CD4-positive, CD25-positive, alpha-beta regulatory T cell (primary cell): ENCODE measurements around the gene PSME4. TPM values are rescaled to one million over a fixed set of nuclear protein-coding genes. Genes with fewer than 3 reads are reported as not detected.
A peak's percentile ranks its signal among the peaks of the same experiment; 100 is the strongest.

ENCODE experiments used
- ATAC-seq, 2 donors: fragments of 150-1000 bp; cut with Tn5 transposase; one replicate each; pipeline ENCODE4 v1.10.0; 2021; ENCODE audit warnings: low read depth in 2 of 2, moderate number of reproducible peaks in 2 of 2, moderate library complexity in 1 of 2
- DNase-seq, 3 donors: peaks; one replicate each; pipeline versions ENCODE4 v3.0.0 to v3.0.0-alpha.2; 2012 to 2022; ENCODE audit warnings: mixed read lengths in 1 of 3
- H3K27ac ChIP-seq: one replicate; pipeline ENCODE4 v1.7.0; 2013; ENCODE audit warnings: mild to moderate bottlenecking, low read length; ENCODE audit not compliant: insufficient read depth, poor library complexity, severe bottlenecking
- H3K27me3 ChIP-seq: one replicate; pipeline ENCODE4 v1.7.0; 2013; ENCODE audit warnings: low read length; ENCODE audit not compliant: control insufficient read depth, insufficient read depth
- H3K36me3 ChIP-seq: one replicate; pipeline ENCODE4 v1.7.0; 2013; ENCODE audit warnings: mild to moderate bottlenecking, low read length, moderate library complexity; ENCODE audit not compliant: control insufficient read depth, insufficient read depth
- H3K4me1 ChIP-seq: 2 replicates; pipeline ENCODE4 v1.7.0; 2013; ENCODE audit warnings: mild to moderate bottlenecking, low read length; ENCODE audit not compliant: insufficient read depth, control insufficient read depth, poor library complexity, severe bottlenecking
- H3K4me3 ChIP-seq: one replicate; pipeline ENCODE4 v1.7.0; 2013; ENCODE audit warnings: low read depth, mild to moderate bottlenecking, low read length, moderate library complexity
- H3K9me3 ChIP-seq, 2 experiments: 1 replicate in 1 of 2; 2 replicates in 1 of 2; pipeline ENCODE4 v1.7.0; 2013; ENCODE audit warnings: low read length in 2 of 2, mild to moderate bottlenecking in 1 of 2, moderate library complexity in 1 of 2; ENCODE audit not compliant: control insufficient read depth in 2 of 2
- H3K27ac Mint-ChIP-seq, 3 donors: one replicate each; pipeline ENCODE4 v1.8.0; 2020 to 2022; ENCODE audit warnings: mild to moderate bottlenecking in 3 of 3, mixed read lengths in 3 of 3, moderate library complexity in 2 of 3
- H3K27me3 Mint-ChIP-seq: one replicate; pipeline ENCODE4 v1.8.0; 2022; ENCODE audit warnings: mild to moderate bottlenecking, mixed read lengths
- H3K36me3 Mint-ChIP-seq: one replicate; pipeline ENCODE4 v1.8.0; 2020; ENCODE audit warnings: mixed read lengths
- H3K4me1 Mint-ChIP-seq, 4 donors: one replicate each; pipeline ENCODE4 v1.8.0; 2020 to 2022; ENCODE audit warnings: mixed read lengths in 4 of 4, mild to moderate bottlenecking in 1 of 4
- H3K4me3 Mint-ChIP-seq, 4 donors: one replicate each; pipeline ENCODE4 v1.8.0; 2020 to 2022; ENCODE audit warnings: mild to moderate bottlenecking in 4 of 4, mixed read lengths in 4 of 4, moderate library complexity in 3 of 4
- H3K9me3 Mint-ChIP-seq, 7 donors: one replicate each; pipeline ENCODE4 v1.8.0; 2020 to 2022; ENCODE audit warnings: mixed read lengths in 7 of 7, mild to moderate bottlenecking in 3 of 7, moderate library complexity in 2 of 7
- polyA plus RNA-seq, 4 donors: library from polyadenylated mRNA; unstranded; fragments of 300-500 nt; fragmentation: Illumina TruSeq; gene quantifications; one replicate each; pipeline ENCODE4 v1.2.3, GENCODE V29; 2021
- total RNA-seq: library from RNA; stranded (reverse); gene quantifications from one replicate; pipeline ENCODE4 v1.2.3, GENCODE V29; 2022

Gene PSME4
- 114 TPM for total RNA-seq
- 1 to 10 TPM; 5.8 to 8.2 (median 6.4) TPM for polyA plus RNA-seq

GRCh38 chr2:53970724-53971602, at the start of gene PSME4:
TSS of gene PSME4 (minus strand) at chr2:53970993. CDS start at chr2:53970784, 209 bp downstream.
- H3K27ac Mint-ChIP-seq = peak within 1 kb of the TSS; percentile 93 to 97 (median 93)
- peaks cover 0 to 2% (median 0%) of the 10 kb centered on the region in 7 donors for H3K9me3 Mint-ChIP-seq

GRCh38 chr2:54015798-54016699, 45.3 kb upstream of the PSME4 start:
- Histone ChIP-seq H3K27me3 (no peaks in the 10 kb centered on the region), H3K9me3 (peaks cover 7 to 9% of the 10 kb centered on the region in 2 experiments), H3K4me3 (no peak overlapping the region), H3K36me3 (peaks cover 2% of the 10 kb centered on the region), H3K27ac (no peak overlapping the region), H3K4me1 (peaks cover 24% of the 10 kb centered on the region)
- H3K27me3 Mint-ChIP-seq = no peaks in the 10 kb centered on the region
- no peak for ATAC-seq
- peak overlapping the region in 1 of 4 donors; percentile 22 for H3K4me3 Mint-ChIP-seq
- peak overlapping the region in 2 of 3 donors; percentile 79 to 94 for H3K27ac Mint-ChIP-seq
- H3K9me3 Mint-ChIP-seq = peaks cover 0 to 6% (median 5%) of the 10 kb centered on the region in 7 donors
- no peak for DNase-seq
- H3K36me3 Mint-ChIP-seq = peaks cover 20% of the 10 kb centered on the region
- H3K4me1 Mint-ChIP-seq = peaks cover 14 to 47% (median 25%) of the 10 kb centered on the region in 4 donors

More at GRCh38 chr2:53970724-53971602, at the start of gene PSME4:
- peaks cover 16% of the 10 kb centered on the region for H3K36me3 ChIP-seq
- no peaks in the 10 kb centered on the region for H3K9me3 ChIP-seq
- ATAC-seq (peak; percentile 90 to 92), DNase-seq (peak; percentile 90 to 93 (median 92))
- Mint-ChIP-seq H3K4me3 (peak within 1 kb of the TSS; percentile 91 to 99 (median 97)), H3K27me3 (no peaks in the 10 kb centered on the region), H3K36me3 (peaks cover 36% of the 10 kb centered on the region), H3K4me1 (peaks cover 31 to 64% (median 55%) of the 10 kb centered on the region in 4 donors)
- H3K4me1 ChIP-seq = peaks cover 38% of the 10 kb centered on the region
- H3K27me3 ChIP-seq = no peaks in the 10 kb centered on the region
- peak within 1 kb of the TSS; percentile 82 for H3K27ac ChIP-seq
- peak within 1 kb of the TSS; percentile 96 for H3K4me3 ChIP-seq

- peaks cover 15% of the 10 kb centered on the region for H3K36me3 Mint-ChIP-seq
- peak overlapping the region; percentile 38 to 84 (median 78) for H3K4me3 Mint-ChIP-seq
- H3K27me3 ChIP-seq = no peaks in the 10 kb centered on the region
- H3K4me1 Mint-ChIP-seq = peaks cover 14 to 47% (median 29%) of the 10 kb centered on the region in 4 donors
- H3K36me3 ChIP-seq = peaks cover 2% of the 10 kb centered on the region
- H3K4me1 ChIP-seq = peaks cover 24% of the 10 kb centered on the region
- ATAC-seq (no peak), DNase-seq (peak in 2 of 3 donors; percentile 16 to 50)
- peak overlapping the region; percentile 92 to 94 (median 94) for H3K27ac Mint-ChIP-seq
- no peaks in the 10 kb centered on the region for H3K27me3 Mint-ChIP-seq
- H3K9me3 ChIP-seq = no peaks in the 10 kb centered on the region
- H3K27ac ChIP-seq = peak overlapping the region; percentile 55
- H3K4me3 ChIP-seq = peak overlapping the region; percentile 70
- H3K9me3 Mint-ChIP-seq = peaks cover 0 to 3% (median 0%) of the 10 kb centered on the region in 7 donors
These were observed 43.2 kb upstream of the PSME4 start for GRCh38 chr2:54013996-54014395.

- Histone ChIP-seq H3K4me1 (peaks cover 24% of the 10 kb centered on the region), H3K27ac (no peak overlapping the region), H3K36me3 (no peaks in the 10 kb centered on the region), H3K9me3 (no peaks in the 10 kb centered on the region), H3K4me3 (no peak overlapping the region), H3K27me3 (no peaks in the 10 kb centered on the region)
- ATAC-seq (no peak), DNase-seq (peak in 1 of 3 donors; percentile 6)
- peaks cover 8% of the 10 kb centered on the region for H3K36me3 Mint-ChIP-seq
- H3K4me3 Mint-ChIP-seq = peak overlapping the region in 3 of 4 donors; percentile 10 to 72 (median 33)
- H3K27ac Mint-ChIP-seq = peak overlapping the region; percentile 90 to 96 (median 93)
- peaks cover 14 to 45% (median 30%) of the 10 kb centered on the region in 4 donors for H3K4me1 Mint-ChIP-seq
- no peaks in the 10 kb centered on the region for H3K27me3 Mint-ChIP-seq
- peaks cover 0 to 2% (median 0%) of the 10 kb centered on the region in 7 donors for H3K9me3 Mint-ChIP-seq
These were observed 41.8 kb upstream of the PSME4 start for GRCh38 chr2:54012538-54013141.

- H3K36me3 Mint-ChIP-seq = peaks cover 6% of the 10 kb centered on the region
- peak overlapping the region in 1 of 3 donors; percentile 60 for H3K27ac Mint-ChIP-seq
- peaks cover 13 to 28% (median 25%) of the 10 kb centered on the region in 4 donors for H3K4me1 Mint-ChIP-seq
- Histone ChIP-seq H3K27me3 (no peaks in the 10 kb centered on the region), H3K4me3 (no peak overlapping the region), H3K36me3 (no peaks in the 10 kb centered on the region), H3K9me3 (no peaks in the 10 kb centered on the region), H3K4me1 (peaks cover 21% of the 10 kb centered on the region), H3K27ac (no peak overlapping the region)
- DNase-seq (no peak), ATAC-seq (no peak)
- peaks cover 0 to 2% (median 0%) of the 10 kb centered on the region in 7 donors for H3K9me3 Mint-ChIP-seq
- H3K27me3 Mint-ChIP-seq = no peaks in the 10 kb centered on the region
- H3K4me3 Mint-ChIP-seq = peak overlapping the region in 1 of 4 donors; percentile 0
These were observed 38.8 kb upstream of the PSME4 start for GRCh38 chr2:54009549-54009948.

GRCh38 chr2:54008439-54008838, 37.6 kb upstream of the PSME4 start:
- peaks cover 10 to 25% (median 14%) of the 10 kb centered on the region in 4 donors for H3K4me1 Mint-ChIP-seq
- peaks cover 0 to 2% (median 0%) of the 10 kb centered on the region in 7 donors for H3K9me3 Mint-ChIP-seq
- ATAC-seq (no peak), DNase-seq (no peak)
- Histone ChIP-seq H3K4me3 (no peak overlapping the region), H3K4me1 (peaks cover 10% of the 10 kb centered on the region), H3K27me3 (no peaks in the 10 kb centered on the region), H3K36me3 (no peaks in the 10 kb centered on the region), H3K27ac (no peak overlapping the region), H3K9me3 (no peaks in the 10 kb centered on the region)
- no peaks in the 10 kb centered on the region for H3K27me3 Mint-ChIP-seq
- H3K36me3 Mint-ChIP-seq = peaks cover 10% of the 10 kb centered on the region
- peak overlapping the region in 1 of 3 donors; percentile 49 for H3K27ac Mint-ChIP-seq
- H3K4me3 Mint-ChIP-seq = no peak overlapping the region

- Mint-ChIP-seq H3K27ac (no peak overlapping the region), H3K4me1 (peaks cover 4 to 10% (median 6%) of the 10 kb centered on the region in 4 donors), H3K27me3 (no peaks in the 10 kb centered on the region), H3K36me3 (peaks cover 7% of the 10 kb centered on the region), H3K9me3 (peaks cover 0 to 6% (median 0%) of the 10 kb centered on the region in 7 donors), H3K4me3 (no peak overlapping the region)
- no peaks in the 10 kb centered on the region for H3K36me3 ChIP-seq
- peaks cover 15% of the 10 kb centered on the region for H3K4me1 ChIP-seq
- H3K4me3 ChIP-seq = no peak overlapping the region
- no peak overlapping the region for H3K27ac ChIP-seq
- no peaks in the 10 kb centered on the region for H3K27me3 ChIP-seq
- DNase-seq = no peak
- H3K9me3 ChIP-seq = no peaks in the 10 kb centered on the region
- ATAC-seq = no peak
These were observed 29.7 kb upstream of the PSME4 start for GRCh38 chr2:54000524-54000923.
